HepG2 (cell line): ENCODE measurements around the gene RRP8. TPM values are rescaled to one million over a fixed set of nuclear protein-coding genes. Genes with fewer than 3 reads are reported as not detected.

Experiments
- ARNT2 ChIP-seq: sonication (generic); formaldehyde crosslinking; IDR thresholded peaks from 2 replicates; pipeline ENCODE4 v1.8.0; 2022; ENCODE audit warnings: mild to moderate bottlenecking, low read depth, missing genetic modification reagents, moderate library complexity
- CREB3 ChIP-seq: sonication (generic); formaldehyde crosslinking; IDR thresholded peaks from 2 replicates; pipeline ENCODE4 v1.5.0; 2020; ENCODE audit warnings: missing genetic modification reagents
- ETV5 ChIP-seq: IDR thresholded peaks from 2 replicates; pipeline ENCODE4 v1.6.1; 2018; ENCODE audit warnings: missing biosample characterization, missing genetic modification reagents, inconsistent platforms, borderline replicate concordance
- HMG20B ChIP-seq: conservative IDR thresholded peaks from 2 replicates; pipeline ENCODE4 v1.6.1; 2016; ENCODE audit warnings: missing genetic modification reagents, missing compliant biosample characterization
- HNRNPUL1 ChIP-seq: fragments of 200-400 bp; formaldehyde crosslinking; IDR thresholded peaks from 2 replicates; pipeline ENCODE4 v1.6.1; 2017; ENCODE audit warnings: low read depth, mild to moderate bottlenecking, low read length, moderate library complexity
- LBX2 ChIP-seq: sonication (generic); formaldehyde crosslinking; IDR thresholded peaks from 2 replicates; pipeline ENCODE4 v1.5.0; 2020; ENCODE audit warnings: missing genetic modification reagents, mild to moderate bottlenecking, borderline replicate concordance
- MLX ChIP-seq: IDR thresholded peaks from 2 replicates; pipeline ENCODE4 v1.6.1; 2016
- POGK ChIP-seq: sonication (generic); formaldehyde crosslinking; conservative IDR thresholded peaks from 2 replicates; pipeline ENCODE4 v1.8.0; 2022; ENCODE audit warnings: mild to moderate bottlenecking, moderate library complexity, missing genetic modification reagents
- RBFOX2 ChIP-seq: fragments of 200-400 bp; formaldehyde crosslinking; IDR thresholded peaks from 2 replicates; pipeline ENCODE4 v1.6.1; 2017; ENCODE audit warnings: low read depth, mild to moderate bottlenecking, low read length
- SP140L ChIP-seq: sonication (generic); formaldehyde crosslinking; IDR thresholded peaks from 2 replicates; pipeline ENCODE4 v1.4.0; 2020; ENCODE audit warnings: missing genetic modification reagents, borderline replicate concordance
- TARDBP ChIP-seq: sonication (generic); formaldehyde crosslinking; IDR thresholded peaks from 2 replicates; pipeline ENCODE4 v1.8.0; 2022; ENCODE audit warnings: mild to moderate bottlenecking, missing genetic modification reagents
- USF2 ChIP-seq, 2 experiments: sonication (generic) in 1 of 2; formaldehyde crosslinking in 1 of 2; IDR thresholded peaks; 2 replicates each; pipeline versions ENCODE4 v1.5.1 to v1.6.1; 2011 to 2020; ENCODE audit warnings: borderline replicate concordance in 1 of 2, low read depth in 1 of 2, low read length in 1 of 2, mild to moderate bottlenecking in 1 of 2, missing genetic modification reagents in 1 of 2, moderate library complexity in 1 of 2
- ZFP90 ChIP-seq: sonication (generic); formaldehyde crosslinking; IDR thresholded peaks from 2 replicates; pipeline ENCODE4 v1.8.0; 2022; ENCODE audit warnings: missing genetic modification reagents, mild to moderate bottlenecking, inconsistent platforms, borderline replicate concordance
- ZNF143 ChIP-seq: sonication (generic); formaldehyde crosslinking; IDR thresholded peaks from 2 replicates; pipeline ENCODE4 v1.4.0; 2020; ENCODE audit warnings: missing genetic modification reagents
- ZNF775 ChIP-seq: sonication (generic); formaldehyde crosslinking; IDR thresholded peaks from 2 replicates; pipeline ENCODE4 v1.4.0; 2020; ENCODE audit warnings: missing genetic modification reagents, mild to moderate bottlenecking, moderate library complexity, borderline replicate concordance
- polyA plus RNA-seq, 8 experiments: library from polyadenylated mRNA; depleted of rRNA in 3 of 8; stranded (reverse) in 7 of 8; unstranded in 1 of 8; fragments of >200 nt; fragmentation: Illumina TruSeq in 4 of 8; extraction: Trizol in 4 of 8; gene quantifications; 2 replicates each; pipeline versions ENCODE4 v1.2.1 to v1.2.3, GENCODE V29; 2011 to 2016; ENCODE audit warnings: low read depth in 4 of 8, missing spikeins in 1 of 8, mixed read lengths in 1 of 8; ENCODE audit not compliant: insufficient read depth in 1 of 8
- total RNA-seq, 5 experiments: library from RNA; depleted of rRNA; stranded (reverse); fragments of >200 nt; fragmentation: Illumina TruSeq; extraction: Trizol; gene quantifications; 2 replicates each; pipeline ENCODE4 v1.2.3, GENCODE V29; 2016; ENCODE audit warnings: low read depth in 1 of 5
- TF ChIP-seq, protein P1 (sequence below): sonication (generic); formaldehyde crosslinking; IDR thresholded peaks from 2 replicates; pipeline ENCODE4 v1.4.0; 2020; ENCODE audit warnings: low read depth, mild to moderate bottlenecking, missing genetic modification reagents
- TF ChIP-seq, protein P2 (sequence below): sonication (generic); formaldehyde crosslinking; IDR thresholded peaks from 2 replicates; pipeline ENCODE4 v1.5.1; 2020; ENCODE audit warnings: mild to moderate bottlenecking, missing genetic modification reagents, borderline replicate concordance

RRP8 gene
- total and polyA plus RNA-seq, 2 of the 13 experiments (the other 11 are each of a cell fraction or from before 2014, with no cell fraction given) = 7.2 to 21.6 TPM

GRCh38 chr11:6619004-6619745 lies 15.8 kb upstream of the RRP8 start, which contains the start of gene TPP1 (continued):
- peak; percentile 99 for TF ChIP-seq USF2 (IDR thresholded peaks at IDR 0.05; ENCODE audit: low read depth, low read length)
- peak; percentile 99; the same call in 1 of the 2 replicates for TF ChIP-seq USF2 (CRISPR knock-in tag; IDR thresholded peaks at IDR 0.05; ENCODE audit: borderline replicate concordance)
- TF ChIP-seq, protein P1, sequence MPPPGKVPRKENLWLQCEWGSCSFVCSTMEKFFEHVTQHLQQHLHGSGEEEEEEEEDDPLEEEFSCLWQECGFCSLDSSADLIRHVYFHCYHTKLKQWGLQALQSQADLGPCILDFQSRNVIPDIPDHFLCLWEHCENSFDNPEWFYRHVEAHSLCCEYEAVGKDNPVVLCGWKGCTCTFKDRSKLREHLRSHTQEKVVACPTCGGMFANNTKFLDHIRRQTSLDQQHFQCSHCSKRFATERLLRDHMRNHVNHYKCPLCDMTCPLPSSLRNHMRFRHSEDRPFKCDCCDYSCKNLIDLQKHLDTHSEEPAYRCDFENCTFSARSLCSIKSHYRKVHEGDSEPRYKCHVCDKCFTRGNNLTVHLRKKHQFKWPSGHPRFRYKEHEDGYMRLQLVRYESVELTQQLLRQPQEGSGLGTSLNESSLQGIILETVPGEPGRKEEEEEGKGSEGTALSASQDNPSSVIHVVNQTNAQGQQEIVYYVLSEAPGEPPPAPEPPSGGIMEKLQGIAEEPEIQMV (CRISPR knock-in tag) = no peak
- TF ChIP-seq TARDBP (CRISPR knock-in tag) = no peak
- TF ChIP-seq MLX (CRISPR knock-in tag) = 0 out of 2 replicates have a peak, but pooled peaks have one; percentile 28
- no peak for TF ChIP-seq ZNF775
- TF ChIP-seq ZFP90 = peak; percentile 70; the same call in 1 of the 2 replicates
- TF ChIP-seq, protein P2, sequence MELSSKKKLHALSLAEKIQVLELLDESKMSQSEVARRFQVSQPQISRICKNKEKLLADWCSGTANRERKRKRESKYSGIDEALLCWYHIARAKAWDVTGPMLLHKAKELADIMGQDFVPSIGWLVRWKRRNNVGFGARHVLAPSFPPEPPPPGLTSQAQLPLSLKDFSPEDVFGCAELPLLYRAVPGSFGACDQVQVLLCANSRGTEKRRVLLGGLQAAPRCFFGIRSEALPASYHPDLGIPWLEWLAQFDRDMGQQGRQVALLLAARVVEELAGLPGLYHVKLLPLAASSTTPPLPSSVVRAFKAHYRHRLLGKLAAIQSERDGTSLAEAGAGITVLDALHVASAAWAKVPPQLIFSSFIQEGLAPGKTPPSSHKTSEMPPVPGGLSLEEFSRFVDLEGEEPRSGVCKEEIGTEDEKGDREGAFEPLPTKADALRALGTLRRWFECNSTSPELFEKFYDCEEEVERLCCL = no peak
- 0 out of 2 replicates have a peak, but pooled peaks have one; percentile 37 for TF ChIP-seq ETV5
- no peak for TF ChIP-seq SP140L (CRISPR knock-in tag)
- no peak for TF ChIP-seq LBX2 (CRISPR knock-in tag)
- 0 out of 2 replicates have a peak, but pooled peaks have one; percentile 35 for TF ChIP-seq ARNT2 (CRISPR knock-in tag)
- TF ChIP-seq HNRNPUL1 = no peak
- no peak for TF ChIP-seq CREB3 (CRISPR knock-in tag)
- TF ChIP-seq RBFOX2 = peak; percentile 53; the same call in 1 of the 2 replicates
- 0 out of 2 replicates have a peak, but pooled peaks have one; percentile 39 for TF ChIP-seq POGK (CRISPR knock-in tag)
- no peak for TF ChIP-seq ZNF143
- TF ChIP-seq HMG20B (CRISPR knock-in tag) = 0 out of 2 replicates have a peak, but pooled peaks have one; percentile 33
